Neutrophil (primary cell): Measurements from ENCODE around the gene KCTD15.

Experiments used
- H3K27ac ChIP-seq: fragments of 200-600 bp; sonication (generic); 2 replicates; pipeline ENCODE4 v1.5.1; 2016; ENCODE audit warnings: mild to moderate bottlenecking, moderate library complexity
- H3K27me3 ChIP-seq: fragments of 200-600 bp; sonication (generic); 2 replicates; pipeline ENCODE4 v1.6.0; 2016; ENCODE audit warnings: mild to moderate bottlenecking
- H3K36me3 ChIP-seq: fragments of 200-600 bp; sonication (generic); 2 replicates; pipeline ENCODE4 v1.5.1; 2017
- H3K4me1 ChIP-seq, 2 experiments: fragments of 200-600 bp in 1 of 2; sonication (generic) in 1 of 2; 1 replicate in 1 of 2; 2 replicates in 1 of 2; pipeline versions ENCODE4 v1.5.1 to v1.6.1; 2013 to 2016; ENCODE audit warnings: low read depth in 1 of 2, low read length in 1 of 2, mild to moderate bottlenecking in 1 of 2, moderate library complexity in 1 of 2; ENCODE audit not compliant: control insufficient read depth in 1 of 2, insufficient read depth in 1 of 2
- H3K4me3 ChIP-seq, 2 experiments: fragments of 200-600 bp in 1 of 2; sonication (generic) in 1 of 2; 1 replicate in 1 of 2; 2 replicates in 1 of 2; pipeline ENCODE4 v1.5.1; 2013 to 2016; ENCODE audit warnings: low read depth in 1 of 2, low read length in 1 of 2, mild to moderate bottlenecking in 1 of 2, moderate library complexity in 1 of 2
- H3K9me3 ChIP-seq: fragments of 200-600 bp; sonication (generic); 2 replicates; pipeline ENCODE4 v1.5.1; 2016
- TF ChIP-seq, protein P1 (sequence below): fragments of 200-600 bp; sonication (generic); IDR thresholded peaks from 2 replicates; pipeline ENCODE4 v1.5.1; 2016; ENCODE audit warnings: antibody characterized with exemption

KCTD15 gene

DNA sequence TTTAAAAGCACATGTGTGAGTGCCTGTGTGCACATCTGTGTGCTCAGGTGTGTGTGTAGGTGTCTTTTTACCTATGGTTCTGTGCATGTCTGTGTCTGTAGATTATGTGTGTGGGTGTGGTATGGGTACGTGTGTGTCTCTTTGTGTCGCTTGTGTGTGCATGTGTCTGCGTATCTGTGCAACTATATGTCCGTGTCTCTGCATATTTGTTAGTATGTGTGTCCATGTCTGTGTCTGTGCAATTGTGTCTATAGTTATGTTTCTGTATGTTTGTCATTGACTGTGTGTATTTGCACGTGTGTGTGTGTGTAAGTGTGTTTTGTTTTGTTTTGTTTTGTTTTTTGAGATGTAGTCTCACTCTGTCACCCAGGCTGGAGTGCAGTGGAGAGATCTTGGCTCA is 7.3 kb upstream of the KCTD15 start:
- no peaks in the 10 kb centered on the region for H3K4me1 ChIP-seq
- H3K27ac ChIP-seq = no peak overlapping the region
- H3K36me3 ChIP-seq = no peaks in the 10 kb centered on the region
- H3K4me3 ChIP-seq = no peak overlapping the region
- H3K27me3 ChIP-seq = peaks cover 83% of the 10 kb centered on the region
- H3K9me3 ChIP-seq = no peaks in the 10 kb centered on the region
- TF ChIP-seq, protein P1, sequence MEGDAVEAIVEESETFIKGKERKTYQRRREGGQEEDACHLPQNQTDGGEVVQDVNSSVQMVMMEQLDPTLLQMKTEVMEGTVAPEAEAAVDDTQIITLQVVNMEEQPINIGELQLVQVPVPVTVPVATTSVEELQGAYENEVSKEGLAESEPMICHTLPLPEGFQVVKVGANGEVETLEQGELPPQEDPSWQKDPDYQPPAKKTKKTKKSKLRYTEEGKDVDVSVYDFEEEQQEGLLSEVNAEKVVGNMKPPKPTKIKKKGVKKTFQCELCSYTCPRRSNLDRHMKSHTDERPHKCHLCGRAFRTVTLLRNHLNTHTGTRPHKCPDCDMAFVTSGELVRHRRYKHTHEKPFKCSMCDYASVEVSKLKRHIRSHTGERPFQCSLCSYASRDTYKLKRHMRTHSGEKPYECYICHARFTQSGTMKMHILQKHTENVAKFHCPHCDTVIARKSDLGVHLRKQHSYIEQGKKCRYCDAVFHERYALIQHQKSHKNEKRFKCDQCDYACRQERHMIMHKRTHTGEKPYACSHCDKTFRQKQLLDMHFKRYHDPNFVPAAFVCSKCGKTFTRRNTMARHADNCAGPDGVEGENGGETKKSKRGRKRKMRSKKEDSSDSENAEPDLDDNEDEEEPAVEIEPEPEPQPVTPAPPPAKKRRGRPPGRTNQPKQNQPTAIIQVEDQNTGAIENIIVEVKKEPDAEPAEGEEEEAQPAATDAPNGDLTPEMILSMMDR = no peak

DNA sequence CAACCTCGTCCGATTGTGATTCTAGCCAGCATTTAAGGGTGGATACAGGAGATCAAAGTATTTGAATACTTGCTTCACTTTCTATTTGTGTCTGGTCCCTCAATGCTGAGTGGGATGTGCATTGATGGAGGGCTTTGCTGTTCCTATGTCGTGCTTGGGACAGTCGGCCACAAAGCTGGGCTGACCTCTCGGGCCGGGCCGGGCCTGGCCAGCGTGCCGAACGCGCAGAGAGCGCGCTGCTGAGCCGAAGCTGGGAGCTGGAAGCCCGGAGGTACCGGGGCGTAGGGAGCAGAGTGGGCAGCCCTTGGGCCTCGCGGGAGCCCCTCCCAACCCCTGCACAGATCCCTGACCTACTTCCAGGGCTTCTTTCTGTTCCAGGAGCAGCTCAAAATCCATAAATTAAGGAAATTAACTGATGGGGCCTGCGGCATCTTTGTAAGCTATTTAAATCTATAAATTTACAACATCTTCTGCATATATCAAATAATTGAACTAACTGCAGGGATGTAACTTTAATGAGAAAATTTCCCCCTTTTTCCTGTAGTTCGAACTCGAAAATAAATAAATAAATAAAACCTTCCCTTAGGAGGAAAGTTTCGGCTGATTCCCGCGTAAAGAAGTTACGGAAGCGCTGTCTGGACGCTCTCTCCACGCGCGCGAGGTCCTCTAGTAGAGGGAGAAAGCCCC is 1.8 kb upstream of the KCTD15 start:
- Histone ChIP-seq H3K4me3 (peak overlapping the region; percentile 76 to 77), H3K27ac (peak overlapping the region; percentile 69), H3K4me1 (peaks cover 17 to 18% of the 10 kb centered on the region in 2 experiments), H3K27me3 (peaks cover 80% of the 10 kb centered on the region), H3K9me3 (no peaks in the 10 kb centered on the region), H3K36me3 (no peaks in the 10 kb centered on the region)
- TF ChIP-seq, protein P1 = no peak

DNA sequence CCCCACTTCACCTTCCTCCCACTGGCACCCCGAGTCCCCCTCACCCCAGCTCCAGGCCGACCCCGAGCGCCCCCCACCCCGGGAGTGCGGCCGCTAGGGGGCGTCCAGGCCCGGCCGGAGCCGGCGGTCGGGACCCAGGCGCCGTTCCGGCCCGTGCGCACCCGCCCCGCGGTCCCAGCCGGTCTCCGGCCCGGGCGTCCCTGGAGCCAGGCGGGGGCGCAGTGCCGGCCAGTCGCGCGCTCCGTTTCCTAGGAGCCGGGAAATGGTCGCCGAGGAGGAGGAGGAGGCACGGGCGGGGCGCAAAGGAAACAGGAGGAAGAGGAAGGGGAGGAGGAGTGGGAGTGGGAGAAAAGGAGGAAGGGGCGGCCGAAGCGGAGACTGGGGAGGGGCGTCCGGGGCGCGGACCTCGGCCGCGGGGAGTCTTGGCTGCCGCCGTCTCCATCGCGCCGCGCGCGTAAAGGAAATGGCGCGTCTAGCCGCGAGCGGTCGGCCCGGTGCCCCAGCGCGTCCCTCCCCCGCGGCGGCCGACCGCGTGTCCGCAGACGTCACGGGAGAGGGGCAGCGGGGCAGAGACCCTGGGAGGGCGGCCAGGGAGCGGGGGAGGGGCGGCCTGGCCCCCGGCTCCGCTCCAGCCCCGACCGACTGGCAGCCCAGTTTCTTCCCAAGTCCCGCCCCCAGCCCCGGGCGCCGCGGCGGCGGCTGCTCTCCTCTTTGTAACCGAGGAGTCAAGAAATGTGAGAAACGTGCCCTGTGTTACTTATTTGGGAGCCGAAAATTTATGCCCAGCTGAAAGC is 1.1 kb upstream of the KCTD15 start:
- H3K27me3 ChIP-seq = peaks cover 80% of the 10 kb centered on the region
- H3K27ac ChIP-seq = peak overlapping the region; percentile 69
- no peaks in the 10 kb centered on the region for H3K36me3 ChIP-seq
- no peaks in the 10 kb centered on the region for H3K9me3 ChIP-seq
- H3K4me1 ChIP-seq = peaks cover 17 to 18% of the 10 kb centered on the region in 2 experiments
- peak overlapping the region; percentile 76 to 77 for H3K4me3 ChIP-seq
- TF ChIP-seq, protein P1 = peak; percentile 63

DNA sequence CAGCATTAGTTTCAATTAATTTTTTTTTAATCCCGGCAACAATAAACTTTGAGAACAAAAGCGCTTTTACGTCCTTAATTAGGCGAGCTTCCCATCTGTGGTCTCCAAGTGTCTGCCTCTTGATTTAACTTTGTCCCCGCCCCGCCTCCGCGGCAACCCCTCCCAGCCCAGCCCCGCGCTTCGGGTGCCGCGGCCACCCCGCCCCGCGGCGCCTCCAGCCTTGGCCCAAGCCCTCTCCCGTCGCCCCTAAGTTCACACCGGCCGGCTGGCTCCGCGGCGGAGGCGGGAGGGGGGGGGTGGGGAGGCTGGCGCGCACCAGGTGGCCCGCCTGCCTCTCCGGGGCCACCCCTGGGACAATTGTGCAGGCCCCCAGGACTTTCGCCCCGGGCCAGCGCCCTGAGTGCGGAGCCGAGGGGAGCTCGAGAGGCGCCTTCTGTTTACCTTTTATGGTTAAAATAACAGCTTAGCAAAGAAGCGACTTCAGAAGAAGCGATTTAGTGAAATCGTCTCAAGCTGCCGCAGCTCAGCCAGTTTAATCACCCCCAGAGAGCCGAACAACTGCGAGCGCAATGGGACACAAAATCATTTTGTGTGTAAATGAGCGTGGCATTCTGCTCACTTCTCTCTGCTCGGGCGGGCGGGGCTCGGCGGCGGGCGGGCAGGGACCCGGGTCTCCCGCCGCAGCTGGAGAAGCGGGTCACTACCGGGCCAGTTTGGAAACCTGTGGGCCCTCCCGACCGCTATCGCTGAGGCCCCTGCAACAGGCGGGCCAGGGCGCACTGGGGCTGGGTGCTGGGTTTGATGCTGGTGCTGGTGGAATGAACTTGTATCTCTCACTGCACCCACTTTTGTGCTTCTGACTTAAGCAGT is 1.4 kb downstream of the KCTD15 start:
- Histone ChIP-seq H3K4me1 (peaks cover 17 to 18% of the 10 kb centered on the region in 2 experiments), H3K27me3 (peaks cover 56% of the 10 kb centered on the region), H3K36me3 (no peaks in the 10 kb centered on the region), H3K4me3 (peak overlapping the region; percentile 57 to 77), H3K9me3 (no peaks in the 10 kb centered on the region), H3K27ac (no peak overlapping the region)
- TF ChIP-seq, protein P1 = no peak

DNA sequence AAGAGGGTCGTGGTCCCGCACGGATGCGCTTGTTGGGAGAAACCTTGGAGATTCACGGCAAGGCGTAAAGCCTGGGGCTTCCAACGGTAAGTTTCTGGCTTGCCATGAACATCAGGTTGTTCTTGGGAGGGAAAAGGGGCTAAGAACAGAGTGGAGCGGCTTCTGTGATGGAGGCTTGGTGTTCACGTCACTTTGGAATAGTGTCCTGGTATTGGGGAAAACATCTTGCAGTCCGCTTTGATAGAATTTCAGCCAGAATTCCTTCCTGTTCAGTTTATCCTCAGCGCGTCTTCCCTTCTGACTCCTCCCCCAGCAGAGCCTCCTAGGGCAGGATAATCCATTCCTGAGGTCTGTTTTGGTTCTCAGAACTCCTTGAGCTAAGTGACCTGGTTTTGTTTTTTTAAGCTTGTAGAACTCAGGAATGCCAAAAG is 2.0 kb downstream of the KCTD15 start:
- no peak overlapping the region for H3K4me3 ChIP-seq
- H3K27ac ChIP-seq = no peak overlapping the region
- no peaks in the 10 kb centered on the region for H3K9me3 ChIP-seq
- TF ChIP-seq, protein P1 = no peak
- peaks cover 17 to 18% of the 10 kb centered on the region in 2 experiments for H3K4me1 ChIP-seq
- H3K27me3 ChIP-seq = peaks cover 49% of the 10 kb centered on the region
- no peaks in the 10 kb centered on the region for H3K36me3 ChIP-seq
